Measurements from ENCODE around the gene WWC2.

The WWC2 gene

DNA sequence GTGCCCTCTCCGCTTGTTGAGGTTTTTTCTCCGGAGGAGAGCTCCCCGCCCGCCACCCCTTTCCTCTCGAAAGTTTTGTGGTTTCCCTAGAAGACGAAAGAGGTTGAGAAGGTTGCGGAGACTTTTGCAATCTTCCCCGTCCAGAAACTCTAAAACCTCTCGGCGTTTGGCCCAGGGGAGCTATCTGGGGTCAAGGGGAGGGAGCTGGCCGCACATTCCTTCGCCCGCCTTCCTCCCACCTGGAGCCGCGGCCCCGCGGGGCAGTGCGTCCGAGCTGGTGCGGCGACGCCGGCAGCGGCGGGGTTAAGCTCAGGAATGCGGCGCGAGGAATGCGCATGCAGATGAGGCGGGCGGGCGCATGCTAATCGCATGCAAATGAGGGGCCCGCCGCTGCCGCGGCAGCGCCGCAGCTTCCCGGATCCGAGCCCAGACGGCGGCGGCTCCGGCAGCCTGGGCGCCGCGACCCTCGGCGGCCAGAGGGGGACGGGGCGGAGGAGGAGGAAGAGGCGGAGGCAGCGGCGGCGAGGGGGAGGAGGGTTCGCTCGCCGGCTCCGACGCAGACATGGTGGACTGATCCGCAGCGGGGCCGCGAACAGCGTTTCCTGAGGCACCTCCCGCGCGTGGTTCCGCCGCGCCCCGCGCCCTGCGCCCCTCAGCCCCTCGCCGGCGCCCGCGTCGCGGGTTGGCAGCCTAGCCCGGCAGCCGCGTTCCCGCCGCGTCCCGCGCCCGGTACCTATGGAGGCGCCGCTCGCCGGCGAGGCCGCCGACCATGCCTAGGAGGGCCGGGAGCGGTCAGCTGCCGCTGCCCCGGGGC lies at the start of gene WWC2:
TSS of gene WWC2 (plus strand) at position 535 of the 814 bp plus-strand sequence. CDS start at position 770, 235 bp downstream.
- peak; percentile 75 for DNase-seq

DNA sequence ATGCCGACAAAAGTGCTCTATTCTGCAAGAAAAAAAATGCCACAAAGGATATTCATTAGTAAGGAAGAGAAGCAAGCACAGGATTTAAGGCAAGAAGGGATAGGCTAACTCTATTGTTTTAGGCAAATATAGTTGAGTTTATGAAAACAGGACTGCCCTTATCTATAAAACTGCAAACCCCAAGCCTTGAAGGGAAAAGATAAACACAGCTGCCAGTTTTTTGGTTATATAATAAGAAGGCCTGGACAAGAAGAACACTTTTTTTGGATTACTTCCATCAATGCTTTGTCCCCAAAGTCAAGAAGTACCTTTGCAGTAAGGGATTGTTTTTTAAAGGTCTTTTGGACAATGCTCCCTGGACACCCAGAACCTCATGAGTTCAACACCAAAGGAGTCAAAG lies 45.4 kb upstream of the WWC2 start:
- no peak for DNase-seq

DNA sequence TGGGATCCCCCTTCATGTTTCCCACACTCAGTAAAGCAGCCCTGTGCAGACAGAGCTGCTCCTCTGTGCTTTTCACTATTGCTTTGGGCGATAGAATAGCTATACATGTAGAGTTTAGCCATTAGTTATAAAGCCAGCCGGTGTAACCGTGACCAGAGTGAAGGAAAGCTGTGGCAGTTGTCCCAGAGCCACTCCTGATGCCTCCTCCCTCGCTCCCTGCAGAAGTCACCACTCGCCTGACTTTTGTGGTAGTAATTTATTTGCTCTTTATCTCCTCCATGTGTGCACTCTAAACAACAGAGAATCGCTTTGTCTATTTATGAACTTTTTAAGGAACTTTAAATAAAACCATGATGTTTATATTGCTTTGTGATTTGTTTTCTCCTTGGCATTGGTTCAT lies 41.8 kb upstream of the WWC2 start:
- DNase-seq, result no peak

DNA sequence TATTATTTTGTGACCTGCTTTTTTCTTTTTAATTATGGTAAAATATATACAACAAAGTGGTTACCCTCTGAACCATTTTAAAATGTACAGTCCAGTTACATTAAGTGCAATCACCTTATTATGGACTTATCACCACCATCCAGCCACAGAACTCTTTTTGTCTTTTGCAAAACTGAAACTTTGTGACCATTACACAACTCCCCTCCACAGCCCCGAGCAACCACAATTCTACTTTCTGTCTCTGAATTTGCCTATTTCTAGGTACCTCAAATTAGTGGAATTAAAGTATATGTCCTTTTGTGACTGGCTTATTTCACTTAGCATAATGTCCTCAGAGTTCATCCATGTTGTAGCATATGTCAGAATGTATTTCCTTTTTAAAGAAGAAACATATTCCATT lies 39.3 kb upstream of the WWC2 start:
- no peak for DNase-seq

DNA sequence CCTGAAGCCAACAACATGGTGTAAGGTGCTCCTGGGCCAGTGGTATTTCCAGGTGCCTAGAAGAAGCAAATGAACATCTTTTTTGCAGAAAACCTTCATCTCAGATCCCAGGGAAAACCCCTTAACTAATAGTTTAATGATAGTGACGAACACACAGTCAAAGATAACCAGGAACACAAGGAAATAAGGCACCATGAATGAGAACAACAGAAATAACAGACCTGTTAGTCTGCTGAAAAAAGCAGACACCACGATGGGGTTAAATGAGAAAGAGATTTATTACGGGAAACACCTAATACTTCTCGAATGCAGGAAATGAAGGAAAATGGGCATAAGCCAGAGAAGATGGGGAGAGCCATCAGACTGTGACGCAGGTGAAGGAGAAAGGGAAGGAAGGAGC lies 30.6 kb upstream of the WWC2 start:
- no peak for DNase-seq

DNA sequence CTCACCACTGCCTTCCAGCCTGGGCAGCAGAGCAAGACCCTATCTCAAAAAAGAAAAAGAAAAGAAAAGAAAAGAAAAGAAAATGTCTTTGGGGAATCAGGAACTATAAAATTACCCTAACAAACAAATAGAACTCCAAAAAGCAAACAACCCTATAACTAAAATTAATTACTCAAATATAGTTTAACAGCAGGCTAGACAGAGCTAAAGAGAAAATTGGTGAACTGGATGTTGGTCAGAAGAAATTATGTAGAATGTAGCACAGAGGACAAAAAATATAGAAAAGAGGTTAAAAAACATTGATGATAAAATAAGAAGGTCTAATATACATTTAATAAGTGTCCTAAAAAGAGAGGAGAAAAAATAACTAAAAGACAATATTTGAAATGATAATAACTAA lies 27.8 kb upstream of the WWC2 start:
- DNase-seq, result no peak

DNA sequence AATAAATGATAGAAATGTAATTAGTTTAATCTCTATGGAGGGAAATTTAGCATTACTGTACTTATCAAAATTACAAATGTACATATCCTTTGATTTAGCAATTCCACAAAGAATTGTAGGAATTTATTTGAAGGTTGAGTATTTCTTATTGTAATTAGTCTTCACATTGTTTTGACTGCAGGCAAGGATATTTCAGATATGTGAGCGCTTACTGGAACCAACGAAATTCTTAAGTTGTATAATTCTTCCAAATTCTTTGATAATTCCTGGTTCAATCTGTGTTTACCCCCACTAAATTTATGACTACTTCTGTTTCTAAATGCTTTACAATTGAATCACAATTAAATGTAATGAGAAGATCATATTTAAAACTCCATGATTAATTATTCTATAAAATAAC lies 26.9 kb upstream of the WWC2 start:
- no peak for DNase-seq

DNA sequence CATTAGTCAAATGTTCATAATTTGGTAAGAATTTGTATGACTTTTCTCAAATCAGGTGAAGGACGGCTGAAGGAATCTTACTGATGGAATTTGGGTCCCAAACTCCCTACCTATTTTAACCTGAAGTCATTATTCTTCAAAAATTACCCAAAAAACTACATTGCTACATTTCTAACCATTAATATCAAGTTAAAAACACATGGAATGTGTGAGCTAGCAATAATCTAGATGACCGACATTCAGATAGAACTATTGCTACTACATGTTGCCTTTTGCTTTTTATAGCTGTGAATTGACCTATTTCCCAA lies 25.3 kb upstream of the WWC2 start:
- DNase-seq, result no peak

DNA sequence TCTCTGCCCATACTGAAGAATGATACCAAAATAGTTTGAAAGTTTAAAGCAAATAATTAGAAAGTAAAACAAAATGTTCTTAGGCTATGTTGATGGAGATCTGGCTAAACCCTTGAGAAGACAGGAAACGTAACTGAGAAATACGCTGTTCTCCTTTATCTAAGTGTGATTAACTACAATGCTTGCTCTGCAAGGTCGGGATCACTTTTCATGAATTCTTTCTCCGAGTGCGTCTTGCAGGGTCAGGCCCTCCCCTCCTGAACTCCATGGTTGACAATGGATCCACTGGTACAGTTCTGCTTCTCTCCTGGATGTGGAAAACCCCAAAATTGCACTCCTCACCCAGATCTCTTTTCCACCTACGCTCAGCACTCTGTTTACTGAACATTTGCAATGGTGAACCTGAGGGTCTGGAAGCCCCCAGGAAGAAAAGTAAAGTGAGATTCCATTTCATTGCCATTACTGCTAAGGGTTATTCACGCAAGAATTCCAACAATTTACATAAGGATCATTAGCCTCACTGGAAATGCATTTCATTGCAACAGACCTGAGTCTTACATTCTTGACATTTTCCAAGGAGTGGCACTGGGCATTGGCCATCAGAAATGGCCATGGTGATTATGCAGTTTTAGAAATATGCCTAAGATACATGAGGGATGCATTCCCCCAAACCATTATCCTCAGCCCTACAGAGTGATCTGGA lies 24.6 kb upstream of the WWC2 start:
- no peak for DNase-seq

DNA sequence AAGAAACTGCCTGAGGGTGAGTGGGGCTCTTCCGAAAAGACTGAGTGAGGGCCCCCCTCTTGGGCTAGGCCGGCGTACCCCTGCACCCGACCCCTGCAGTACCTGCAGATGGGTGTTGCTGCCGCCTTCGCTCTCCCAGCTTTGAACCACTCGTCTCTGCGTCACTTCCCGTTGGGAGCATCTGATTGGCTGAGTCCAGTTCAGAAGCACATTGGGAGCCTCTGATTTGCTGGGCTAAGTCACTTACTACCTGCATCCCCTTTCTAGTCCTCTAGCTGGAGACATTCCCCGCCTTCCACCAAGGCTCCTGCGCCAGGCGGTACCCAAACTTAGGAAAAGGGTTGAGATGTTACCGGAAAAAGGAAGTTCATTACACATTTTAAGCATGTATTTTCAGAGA lies 20.4 kb upstream of the WWC2 start:
- no peak for DNase-seq

DNA sequence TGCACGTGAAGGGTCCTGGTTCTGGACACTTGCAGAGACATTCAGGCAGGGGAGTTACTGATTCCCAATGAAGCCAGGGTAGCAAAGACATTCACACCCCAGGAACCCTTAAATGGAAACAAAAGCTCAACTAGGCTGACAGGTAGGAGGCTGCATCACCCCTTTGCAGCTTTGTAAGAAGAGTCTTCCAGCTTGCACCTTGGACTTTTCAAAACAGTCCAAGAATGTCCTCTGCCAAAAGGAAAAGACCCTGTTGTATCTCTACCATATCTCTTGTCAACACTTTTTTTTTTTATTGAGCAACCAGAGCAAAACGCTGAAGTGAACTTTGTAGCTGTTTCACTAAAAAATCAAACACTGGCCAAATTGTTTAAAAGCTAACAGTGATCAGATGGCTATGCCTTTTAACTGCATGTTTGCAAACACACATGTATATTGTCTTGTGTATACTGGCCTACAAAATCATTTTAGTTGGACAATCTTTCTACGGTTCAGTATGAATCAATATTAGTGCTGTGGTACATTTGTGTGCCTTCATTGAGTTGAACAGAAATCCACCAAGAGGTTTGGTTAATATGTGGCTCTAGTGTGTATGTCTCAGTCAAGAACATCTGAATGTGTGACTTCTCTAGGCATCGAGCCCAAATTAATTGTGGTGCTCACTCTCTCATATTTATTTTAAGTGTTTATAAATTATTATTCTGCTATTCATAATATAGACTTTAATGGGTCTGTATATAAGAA lies 18.5 kb upstream of the WWC2 start:
- DNase-seq, result no peak

DNA sequence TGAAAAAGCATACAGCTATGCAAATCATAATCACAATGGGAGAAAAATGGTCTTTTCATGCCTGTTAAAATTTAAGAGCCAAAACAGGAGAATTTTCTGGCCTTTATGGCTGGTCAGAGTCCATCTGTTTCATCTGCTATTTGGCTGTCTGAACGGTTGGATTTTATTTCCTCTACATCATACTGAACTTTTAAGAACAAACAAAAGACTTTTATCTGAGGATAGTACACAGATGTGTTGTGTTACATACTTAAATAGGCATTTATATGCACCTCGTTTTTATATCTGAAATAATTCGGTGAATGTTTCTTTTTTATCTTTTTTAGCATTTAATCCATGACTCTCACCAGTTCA lies 18.0 kb upstream of the WWC2 start:
- DNase-seq, result no peak

DNA sequence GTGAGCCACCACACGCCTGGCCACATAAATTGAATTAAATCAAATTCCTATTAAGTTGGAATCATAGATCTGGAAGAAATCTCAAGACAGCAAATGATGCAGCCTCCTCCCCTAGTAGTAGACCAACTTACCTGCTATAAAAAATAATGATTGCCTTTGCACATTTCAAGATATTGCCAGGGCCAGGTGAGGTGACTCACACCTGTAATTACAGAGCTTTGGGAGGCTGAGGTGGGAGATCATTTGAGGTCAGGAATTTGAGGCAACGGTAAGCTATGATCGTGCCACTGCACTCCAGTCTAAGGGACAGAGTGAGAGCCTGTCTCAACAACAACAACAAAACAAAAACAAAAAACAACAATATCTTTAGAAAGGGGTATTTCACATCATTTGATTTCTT lies 17.0 kb upstream of the WWC2 start:
- DNase-seq, result no peak

DNA sequence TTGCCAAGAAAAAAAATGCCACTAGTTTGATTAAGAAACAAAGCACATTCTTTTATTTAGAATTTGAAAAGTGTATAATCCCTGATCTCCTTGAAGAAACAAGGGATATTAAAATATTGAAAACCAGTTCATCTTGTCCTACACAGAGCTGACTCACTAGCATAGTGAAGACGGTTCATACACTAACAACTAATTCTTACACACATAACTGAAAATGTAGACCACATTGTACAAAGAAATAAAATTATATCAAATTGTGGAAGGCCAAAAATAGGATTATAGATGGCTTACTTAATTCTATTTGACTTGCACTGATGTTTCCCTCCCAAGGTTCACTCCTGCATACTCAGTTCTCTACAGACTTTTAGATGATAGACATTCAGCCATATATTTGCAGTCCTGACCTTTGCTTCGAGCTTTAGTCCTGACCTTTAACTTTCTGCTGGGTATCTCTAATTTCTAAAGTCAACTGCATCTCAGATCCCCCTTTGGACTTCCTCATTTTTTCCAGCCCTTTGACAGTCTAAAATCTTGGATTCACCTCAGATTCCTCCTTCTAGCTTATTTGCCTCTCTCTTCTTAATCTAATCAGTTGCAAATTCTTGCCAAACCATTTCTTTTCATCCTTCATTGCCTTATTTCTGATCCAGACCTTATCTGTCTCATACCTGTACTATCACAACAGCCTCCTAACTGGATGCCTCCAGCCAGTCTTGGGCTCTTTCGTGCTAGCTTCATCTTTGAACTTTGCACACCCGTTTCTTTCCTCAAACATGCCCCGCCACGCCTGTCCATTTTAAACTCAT lies 4.5 kb upstream of the WWC2 start:
- DNase-seq, result no peak

DNA sequence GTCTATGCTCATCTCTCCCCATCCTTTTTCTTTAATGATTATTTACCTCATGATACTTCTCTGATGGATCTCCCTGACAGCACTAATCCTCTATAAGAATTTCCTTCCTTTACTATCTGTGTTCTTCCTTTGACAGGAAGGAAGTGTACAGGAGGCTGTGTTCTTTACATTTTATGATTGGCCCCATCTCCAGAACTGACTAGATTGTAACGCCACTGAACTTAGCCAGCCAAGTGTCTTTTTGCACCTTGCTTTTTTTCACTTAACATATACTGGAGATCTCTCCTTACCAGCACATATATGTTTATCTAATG lies 3.9 kb upstream of the WWC2 start:
- no peak for DNase-seq

DNA sequence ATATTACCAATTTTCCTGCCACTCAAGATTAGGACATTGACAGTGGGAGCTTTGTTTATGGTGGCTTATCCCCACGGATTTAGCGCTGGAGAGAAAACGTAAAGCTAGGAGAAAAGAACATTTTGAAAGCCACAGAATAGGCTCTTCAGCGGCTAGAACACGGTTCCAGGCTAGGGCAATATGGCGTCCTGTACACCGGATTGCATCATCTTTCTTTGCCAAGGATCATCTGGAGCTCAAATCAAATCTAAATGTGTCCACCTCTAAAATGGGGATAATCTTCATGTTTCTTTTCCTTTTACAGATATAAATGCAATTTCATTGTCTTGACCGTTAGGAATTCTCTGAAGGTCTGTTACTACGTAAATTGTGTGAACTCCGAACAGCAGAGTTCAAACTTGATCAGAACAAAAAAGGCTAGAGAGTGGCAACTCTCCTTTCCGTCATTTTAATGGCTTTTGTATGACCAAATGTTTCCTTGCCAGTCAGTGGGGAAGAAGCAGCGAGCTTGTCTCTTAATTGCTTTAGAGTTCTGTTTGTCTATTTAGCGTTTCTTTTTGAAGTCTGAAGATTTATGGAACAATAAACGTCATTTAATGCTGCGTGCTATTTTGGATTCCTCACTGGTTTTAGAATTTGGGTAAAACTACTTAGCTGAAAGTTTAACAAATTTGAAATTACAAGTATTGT lies 2.6 kb upstream of the WWC2 start:
- DNase-seq, result no peak

DNA sequence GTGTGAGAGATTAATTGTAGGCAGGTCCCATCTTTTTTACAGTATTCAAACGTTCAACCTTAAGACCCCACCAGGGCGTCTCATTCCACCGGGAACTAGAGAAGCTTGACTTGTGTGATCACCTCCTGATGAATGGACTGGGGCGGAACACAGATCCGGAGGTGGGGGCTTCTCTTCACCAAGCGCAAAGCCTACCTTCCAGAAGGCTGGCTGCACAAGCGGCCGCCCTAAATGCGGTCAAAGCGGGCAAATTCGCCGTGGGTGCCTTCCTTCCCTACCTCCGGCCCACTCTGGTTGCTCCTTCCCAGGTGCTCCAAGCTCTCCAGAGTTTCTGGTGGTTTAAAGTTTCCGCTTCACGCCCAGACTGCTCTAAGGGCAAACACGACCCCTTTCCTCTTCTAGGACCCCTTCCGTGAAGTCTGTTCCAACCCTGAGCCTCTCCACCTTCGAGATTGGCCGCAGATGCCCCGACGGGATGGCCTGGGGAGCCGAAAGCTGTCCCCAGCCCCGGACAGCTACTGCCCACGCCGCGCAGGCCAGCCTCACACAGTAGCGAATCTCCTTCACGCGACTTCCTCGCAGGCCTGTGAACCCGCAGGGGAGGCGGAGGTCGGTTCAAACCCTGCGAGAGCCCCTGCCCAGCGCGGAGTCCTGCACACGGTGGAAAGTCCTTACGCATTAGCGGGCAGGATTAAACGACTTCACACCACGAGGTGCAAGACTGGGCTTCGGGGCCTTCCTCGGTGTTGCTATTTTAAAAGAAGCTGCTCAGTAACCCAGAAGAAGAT lies 1.6 kb upstream of the WWC2 start:
- DNase-seq, result no peak

DNA sequence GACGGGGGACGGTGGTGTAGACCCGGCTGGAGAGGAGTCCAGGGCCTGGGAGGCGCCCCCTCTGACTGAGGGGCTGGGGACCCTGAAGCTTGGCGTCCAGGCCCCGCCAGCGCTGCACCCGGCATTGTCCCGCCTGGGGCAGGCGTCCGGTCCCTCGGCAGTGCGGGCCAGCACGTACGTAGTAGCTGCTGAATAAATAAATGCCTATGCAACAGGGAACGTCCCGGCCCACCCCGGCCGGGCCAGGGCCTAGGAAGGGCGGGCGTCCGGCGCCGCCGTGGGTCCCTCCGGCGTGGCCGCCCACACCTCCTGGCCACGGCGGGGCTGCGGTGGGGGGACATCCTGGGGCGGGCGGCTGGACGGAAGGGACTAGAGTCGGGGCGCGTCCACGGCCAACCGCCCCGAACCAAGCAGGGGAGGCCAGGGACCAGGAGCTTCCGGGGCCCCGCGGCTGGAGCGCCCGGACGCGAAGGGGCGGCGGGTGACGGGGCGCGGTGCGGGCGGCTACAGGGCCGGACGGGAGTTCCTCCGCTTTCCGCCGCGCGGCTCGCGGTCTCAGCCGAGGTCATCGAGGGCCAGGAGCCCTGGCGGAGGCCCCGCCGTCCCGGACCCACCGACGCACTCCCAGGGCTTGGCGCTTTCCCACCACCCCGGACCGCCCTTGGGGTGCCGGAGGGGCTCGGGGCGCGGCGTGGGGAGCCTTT lies 886 bp upstream of the WWC2 start:
- peak; percentile 59 for DNase-seq

DNA sequence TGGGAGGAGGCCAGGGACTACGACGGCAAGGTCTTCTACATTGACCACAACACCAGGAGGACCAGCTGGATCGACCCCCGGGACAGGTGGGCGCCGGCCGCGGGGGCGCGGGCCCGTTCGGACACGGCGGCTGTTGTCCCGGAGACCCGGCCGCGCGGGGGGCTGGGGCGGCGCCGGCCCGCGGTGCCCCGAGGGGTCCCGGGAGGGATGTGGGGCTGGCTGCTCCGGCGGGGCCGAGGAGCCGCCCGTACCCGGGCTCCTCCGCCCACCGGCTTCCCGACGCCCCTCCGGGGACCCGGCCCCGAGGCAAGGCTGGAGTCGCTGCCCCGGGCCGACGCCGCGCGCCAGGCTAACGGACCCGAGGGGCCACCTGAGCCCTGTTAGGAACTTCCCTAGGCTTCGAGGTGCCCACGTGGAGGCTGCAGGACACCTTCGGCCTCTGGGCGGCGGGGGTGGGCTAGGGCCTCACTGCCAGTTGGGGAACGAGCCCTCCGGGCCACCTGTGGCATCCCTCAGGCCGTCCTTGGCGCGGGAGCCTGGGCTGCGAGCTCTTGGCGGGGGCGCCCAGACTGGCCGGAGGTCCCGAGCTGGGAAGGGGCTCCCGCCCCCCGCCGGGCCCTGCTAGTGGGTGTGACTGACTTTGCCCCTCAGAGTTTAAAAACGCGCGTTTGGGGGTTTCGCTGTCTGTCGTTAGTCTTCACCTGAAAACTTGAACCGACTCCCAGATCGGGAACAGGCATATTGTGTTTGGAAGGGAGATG lies 660 bp downstream of the WWC2 start:
- DNase-seq, result peak; percentile 57

DNA sequence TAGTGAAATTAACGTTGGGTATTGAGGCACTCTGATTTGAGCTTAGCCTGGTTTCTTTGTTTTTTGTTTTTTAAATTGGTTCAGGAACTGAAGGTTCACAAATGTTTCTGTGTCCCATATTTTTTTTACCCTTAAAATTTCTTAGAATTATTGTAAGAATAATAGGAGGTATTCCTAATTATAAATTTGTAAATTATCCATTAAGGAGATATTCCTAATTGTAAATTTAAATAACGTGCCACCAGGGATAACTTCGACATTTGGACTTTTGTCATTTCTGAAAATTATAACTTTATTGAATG lies 1.2 kb downstream of the WWC2 start:
- DNase-seq, result no peak

DNA sequence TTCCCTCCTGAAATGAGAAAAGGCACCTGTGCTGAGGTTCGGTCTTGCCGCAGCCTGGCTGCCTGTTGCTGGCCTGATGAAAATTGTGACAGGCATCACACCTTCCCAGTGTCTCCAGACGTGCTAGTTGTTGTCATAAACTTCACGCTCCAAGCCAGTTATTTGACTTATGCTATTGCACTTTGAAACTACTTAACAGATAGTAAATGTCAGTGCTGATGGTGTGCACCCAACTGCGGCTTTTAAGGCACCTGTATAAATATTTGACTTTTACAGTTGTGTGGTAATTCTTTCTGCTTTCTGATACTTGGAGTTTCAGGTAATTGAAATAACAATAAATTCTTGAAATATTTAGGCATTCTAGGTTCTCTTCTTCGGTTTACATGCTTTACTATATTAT lies 1.8 kb downstream of the WWC2 start:
- DNase-seq, result no peak
